HCT116 (cell line): Measurements from ENCODE around the gene GMPPB.

Experiments used
- CTCF ChIP-seq, 3 experiments: fragments of 200-600 bp in 1 of 3; sonication (generic) in 1 of 3; IDR thresholded peaks in 2 of 3; conservative IDR thresholded peaks in 1 of 3; 2 replicates each; pipeline ENCODE4 v1.5.1; 2012 to 2017; ENCODE audit warnings: low read depth in 2 of 3, low read length in 2 of 3, antibody characterized with exemption in 1 of 3, borderline replicate concordance in 1 of 3, control low read depth in 1 of 3, mild to moderate bottlenecking in 1 of 3, mixed read lengths in 1 of 3, mixed run types in 1 of 3, moderate library complexity in 1 of 3; ENCODE audit not compliant: insufficient read depth in 1 of 3
- EZH2phosphoT487 ChIP-seq: fragments of 200-600 bp; IDR thresholded peaks from 2 replicates; pipeline ENCODE4 v1.6.1; 2018; ENCODE audit warnings: antibody characterized with exemption, borderline replicate concordance
- JUND ChIP-seq: IDR thresholded peaks from 2 replicates; pipeline ENCODE4 v1.6.1; 2012
- TF ChIP-seq, protein P1 (sequence below): IDR thresholded peaks from 2 replicates; pipeline ENCODE4 v1.6.1; 2011; ENCODE audit warnings: mild to moderate bottlenecking, low read length, moderate library complexity; ENCODE audit not compliant: insufficient replicate concordance; ENCODE audit errors: extremely low read depth

DNA sequence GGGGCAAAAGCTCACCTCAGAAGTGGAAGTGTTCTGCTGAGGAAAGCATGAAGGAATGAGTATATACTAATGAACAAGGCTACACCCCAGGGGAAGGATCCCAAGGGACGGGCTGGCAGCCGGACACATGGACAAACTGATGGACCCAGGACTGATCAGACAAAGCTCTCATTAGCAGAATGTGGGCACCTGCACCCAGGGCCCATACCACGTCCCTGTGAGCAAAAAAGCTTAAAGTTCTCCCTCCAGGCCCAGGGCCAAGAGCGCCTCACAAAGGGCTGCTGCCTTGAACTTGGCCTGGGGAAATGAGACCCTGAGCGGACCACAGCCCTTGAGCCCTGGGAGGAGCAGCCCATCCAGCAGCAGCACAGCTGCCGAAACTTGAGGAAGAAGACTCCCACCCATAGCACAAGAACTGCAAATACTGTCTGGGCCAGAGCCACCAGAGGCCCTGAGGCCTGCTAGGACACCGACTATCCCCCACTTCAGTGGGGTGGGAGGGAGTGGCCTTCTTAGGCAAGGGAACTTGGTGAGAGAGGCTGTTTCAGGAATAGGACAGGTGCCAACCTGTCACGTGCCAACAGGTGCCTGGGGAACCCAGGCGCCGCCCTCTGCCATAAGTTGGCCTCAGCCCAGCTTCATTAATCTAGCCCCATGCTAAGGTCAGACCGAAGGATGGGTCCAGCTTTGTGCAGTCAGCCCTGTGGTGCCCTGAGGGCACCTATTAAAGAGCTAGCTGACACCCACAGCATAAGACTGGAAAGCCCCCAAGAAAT is 2.3 kb upstream of the GMPPB start:
- TF ChIP-seq EZH2phosphoT487 = no peak
- TF ChIP-seq CTCF (IDR thresholded peaks at IDR 0.05 in 2 of 3, conservative IDR thresholded peaks at IDR 0.05 in 1 of 3; ENCODE audit: borderline replicate concordance in 1 of 3, insufficient read depth in 1 of 3, low read depth in 2 of 3, low read length in 2 of 3) = no peak
- no peak for TF ChIP-seq JUND
- TF ChIP-seq, protein P1, sequence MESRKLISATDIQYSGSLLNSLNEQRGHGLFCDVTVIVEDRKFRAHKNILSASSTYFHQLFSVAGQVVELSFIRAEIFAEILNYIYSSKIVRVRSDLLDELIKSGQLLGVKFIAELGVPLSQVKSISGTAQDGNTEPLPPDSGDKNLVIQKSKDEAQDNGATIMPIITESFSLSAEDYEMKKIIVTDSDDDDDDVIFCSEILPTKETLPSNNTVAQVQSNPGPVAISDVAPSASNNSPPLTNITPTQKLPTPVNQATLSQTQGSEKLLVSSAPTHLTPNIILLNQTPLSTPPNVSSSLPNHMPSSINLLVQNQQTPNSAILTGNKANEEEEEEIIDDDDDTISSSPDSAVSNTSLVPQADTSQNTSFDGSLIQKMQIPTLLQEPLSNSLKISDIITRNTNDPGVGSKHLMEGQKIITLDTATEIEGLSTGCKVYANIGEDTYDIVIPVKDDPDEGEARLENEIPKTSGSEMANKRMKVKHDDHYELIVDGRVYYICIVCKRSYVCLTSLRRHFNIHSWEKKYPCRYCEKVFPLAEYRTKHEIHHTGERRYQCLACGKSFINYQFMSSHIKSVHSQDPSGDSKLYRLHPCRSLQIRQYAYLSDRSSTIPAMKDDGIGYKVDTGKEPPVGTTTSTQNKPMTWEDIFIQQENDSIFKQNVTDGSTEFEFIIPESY = no peak
